GDM1 (cell line): Measurements from ENCODE around the gene ANAPC1.
A peak's percentile ranks its signal among the peaks of the same experiment; 100 is the strongest.
"Not testable (repeated sequence)": the region's sequence is repeated elsewhere in the genome, so short reads cannot be mapped to it uniquely, and the experiment has no call there.

Experiments used
- DNase-seq: peaks from one replicate; lab custom pipeline; 2025; lab: John Stamatoyannopoulos, UW

Gene ANAPC1

DNA sequence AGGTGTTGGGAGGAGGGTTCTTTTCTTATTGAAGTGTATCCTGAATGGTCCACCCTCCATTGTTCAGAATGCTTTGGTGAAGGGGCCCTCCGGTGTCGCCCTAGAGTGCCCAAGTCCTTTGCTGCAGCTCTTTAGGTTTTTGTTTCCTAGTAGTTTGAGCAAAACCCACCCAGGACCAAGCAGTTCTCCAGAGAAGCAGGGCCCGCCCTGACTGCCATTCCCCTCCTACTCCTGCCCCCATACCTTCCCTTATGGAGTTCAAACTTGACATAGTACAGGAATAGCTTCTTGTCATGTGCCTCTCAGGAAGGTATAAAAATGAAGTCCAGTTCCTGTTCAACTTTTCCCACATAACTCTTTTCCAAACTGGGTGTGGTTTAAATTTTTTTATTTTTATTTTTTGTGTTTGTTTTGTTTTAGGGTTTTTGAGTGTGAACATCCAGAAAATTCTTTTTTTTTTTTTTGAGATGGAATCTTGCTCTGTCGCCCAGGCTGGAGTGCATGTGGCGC is 20.0 kb upstream of the ANAPC1 start:
- DNase-seq = no peak

DNA sequence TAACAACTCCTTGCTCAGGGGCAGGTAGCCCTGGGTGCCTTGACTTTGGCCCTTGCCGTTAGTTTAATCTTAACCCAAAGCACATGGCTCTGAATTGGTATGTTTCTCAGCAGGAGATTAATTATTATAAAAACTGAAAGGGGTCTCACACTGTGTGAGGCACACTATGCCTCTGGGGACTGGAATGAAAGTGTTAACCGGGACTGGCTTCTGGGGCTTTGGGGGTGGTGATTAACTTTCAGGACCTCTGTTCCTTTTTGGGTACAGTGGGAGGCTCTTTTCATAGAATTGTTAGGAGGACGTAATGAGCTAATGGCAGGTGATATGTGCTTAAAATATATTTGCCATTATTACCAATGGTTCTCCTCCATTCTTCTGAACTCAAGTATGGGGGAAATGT is 19.5 kb upstream of the ANAPC1 start:
- DNase-seq = no peak

DNA sequence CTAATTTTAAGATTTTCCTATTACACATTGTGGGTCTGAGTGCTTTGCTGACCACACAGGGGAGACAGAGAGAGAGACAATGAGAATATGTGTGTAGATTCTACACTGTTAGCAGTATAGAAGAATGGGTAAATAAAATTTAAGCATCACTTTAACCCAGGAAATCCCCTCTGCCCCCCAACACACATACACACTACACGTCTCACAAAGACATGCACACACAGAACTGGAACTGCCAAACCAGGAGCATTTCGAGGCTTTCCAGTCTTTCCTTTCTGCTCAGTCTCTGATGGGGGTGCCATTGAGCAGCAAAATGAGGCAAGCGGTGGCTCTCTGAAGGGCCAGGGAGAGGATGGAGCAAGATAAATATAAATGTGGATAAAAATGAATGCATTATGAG is 16.9 kb upstream of the ANAPC1 start:
- DNase-seq = peak; percentile 23

- peak; percentile 75 for DNase-seq
Measured at GRCh38 chr2:111898703-111899514, 14.9 kb upstream of the ANAPC1 start.

GRCh38 chr2:111897924-111898702 is 14.1 kb upstream of the ANAPC1 start, which contains the start of gene MERTK:
TSS of gene MERTK (plus strand) at chr2:111898607. CDS start at chr2:111898736, 129 bp downstream.
- DNase-seq = peak; percentile 90

DNA sequence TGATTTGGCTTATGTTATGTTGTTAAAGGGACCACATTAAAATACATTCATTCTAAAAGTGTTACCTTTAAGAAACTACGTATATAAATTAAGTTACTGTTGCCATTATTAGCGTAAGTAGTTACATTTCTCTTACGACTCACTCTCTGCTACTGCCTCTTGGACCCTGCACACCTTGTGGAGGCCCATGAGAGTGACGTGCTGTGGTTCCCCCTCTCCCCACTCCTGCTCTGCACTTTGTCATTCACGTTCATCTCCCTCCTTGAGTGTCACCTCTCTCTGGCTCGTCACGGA is 13.6 kb upstream of the ANAPC1 start:
- DNase-seq = no peak

GRCh38 chr2:111896576-111896975 is 12.6 kb upstream of the ANAPC1 start:
- no peak for DNase-seq

DNA sequence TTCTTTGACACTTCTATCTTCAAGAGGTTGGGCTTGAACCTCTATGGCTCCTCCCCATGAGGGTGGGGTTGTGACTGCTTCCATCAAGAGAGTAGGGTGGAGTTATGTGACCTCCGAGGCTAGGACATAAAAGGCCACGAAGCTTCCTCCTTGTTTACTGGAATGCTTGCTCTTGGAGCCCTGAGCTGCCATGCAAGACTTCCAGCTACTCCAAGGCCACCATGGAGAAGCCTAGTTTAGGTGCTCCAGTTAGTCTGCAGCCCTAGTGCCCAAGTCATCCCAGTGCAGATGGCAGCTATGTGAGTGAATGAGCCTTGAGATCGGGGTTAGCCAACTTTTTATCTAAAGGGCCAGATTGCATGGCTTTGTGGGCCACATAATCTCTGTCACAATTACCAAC is 12.0 kb upstream of the ANAPC1 start:
- no peak for DNase-seq

GRCh38 chr2:111884592-111884964 is 585 bp upstream of the ANAPC1 start:
- no peak for DNase-seq

GRCh38 chr2:111872806-111873205 is 11.2 kb downstream of the ANAPC1 start:
- not testable (repeated sequence) for DNase-seq

- DNase-seq = not testable (repeated sequence)
Measured at GRCh38 chr2:111865124-111865523, 18.9 kb downstream of the ANAPC1 start.

- DNase-seq = not testable (repeated sequence)
Measured at GRCh38 chr2:111860005-111860404, 24.0 kb downstream of the ANAPC1 start.

DNA sequence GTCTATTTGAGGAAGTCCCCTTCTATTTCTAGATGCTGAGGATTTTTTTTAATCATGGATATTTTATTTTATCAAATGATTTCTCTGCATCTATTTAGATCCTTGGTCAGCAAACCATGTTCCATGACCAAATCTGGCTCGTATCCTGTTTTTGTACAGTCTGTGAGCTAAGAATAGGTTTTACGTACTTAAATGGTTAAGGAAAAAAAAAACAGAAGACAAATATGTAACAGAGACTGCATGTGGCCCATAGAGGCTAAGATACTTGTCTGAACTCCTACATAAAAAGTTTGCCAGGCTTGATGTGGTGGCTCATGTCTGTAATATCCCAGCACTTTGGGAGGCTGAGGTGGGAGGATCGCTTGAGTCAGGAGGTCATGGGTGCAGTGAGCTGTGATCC is 31.4 kb downstream of the ANAPC1 start:
- DNase-seq = not testable (repeated sequence)

DNA sequence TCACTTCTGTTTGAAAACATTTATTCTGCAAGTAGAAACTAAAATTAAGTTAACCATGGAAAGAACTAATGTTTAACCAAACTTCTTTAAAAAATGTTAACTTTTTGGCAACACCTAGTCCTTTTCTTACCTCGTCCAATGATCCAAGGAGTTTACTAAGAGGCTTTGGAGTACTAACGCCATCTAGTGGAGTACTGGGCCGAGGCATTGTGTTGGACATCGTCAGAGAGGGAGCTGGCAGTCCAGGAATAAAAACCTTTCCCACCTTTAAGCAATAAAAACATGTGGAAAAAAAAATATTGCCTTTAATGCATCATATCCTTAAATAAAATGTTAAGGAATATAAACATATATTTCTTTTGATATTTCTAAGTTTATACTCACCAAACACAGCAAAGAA is 33.3 kb downstream of the ANAPC1 start:
- not testable (repeated sequence) for DNase-seq

GRCh38 chr2:111839625-111840282 is 44.2 kb downstream of the ANAPC1 start:
- not testable (repeated sequence) for DNase-seq

DNA sequence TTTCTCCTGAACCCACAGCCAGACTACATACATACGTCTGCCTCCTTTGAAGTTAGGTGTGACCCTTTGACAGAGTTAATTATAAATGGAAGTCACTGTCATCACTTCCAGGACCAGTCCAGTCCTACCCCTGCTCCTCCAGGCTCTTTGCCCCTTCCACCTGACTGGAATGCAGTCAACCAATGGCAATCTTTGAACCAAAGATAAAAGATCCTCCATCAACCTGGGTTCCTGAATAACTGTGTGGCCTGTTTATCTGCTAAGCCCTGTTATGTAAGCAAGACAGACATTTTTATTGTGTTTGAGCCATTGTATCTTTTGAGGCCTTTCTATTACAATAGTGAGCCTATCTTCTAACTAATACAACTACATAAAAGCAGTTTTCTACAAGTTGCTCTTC is 45.0 kb downstream of the ANAPC1 start:
- not testable (repeated sequence) for DNase-seq

DNA sequence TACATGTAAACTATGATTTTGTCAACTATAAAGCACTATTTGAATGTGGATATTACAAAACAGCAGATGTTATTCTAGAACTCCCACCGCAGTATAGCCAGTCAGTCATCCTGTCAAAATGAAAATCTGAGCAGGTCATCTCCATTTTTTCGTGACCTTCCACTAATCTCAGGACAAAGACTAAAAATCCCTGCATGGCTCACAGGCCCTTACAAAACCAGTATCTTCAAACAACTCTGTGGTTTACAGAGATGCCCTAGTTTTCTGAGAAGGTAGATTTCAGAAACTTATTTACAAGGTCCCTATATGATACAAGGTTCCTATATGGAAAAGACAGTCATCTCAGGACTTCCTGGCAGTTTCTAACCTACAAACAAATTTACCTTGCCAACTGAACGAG is 49.8 kb downstream of the ANAPC1 start:
- not testable (repeated sequence) for DNase-seq

GRCh38 chr2:111830479-111830878 is 53.5 kb downstream of the ANAPC1 start:
- not testable (repeated sequence) for DNase-seq

DNA sequence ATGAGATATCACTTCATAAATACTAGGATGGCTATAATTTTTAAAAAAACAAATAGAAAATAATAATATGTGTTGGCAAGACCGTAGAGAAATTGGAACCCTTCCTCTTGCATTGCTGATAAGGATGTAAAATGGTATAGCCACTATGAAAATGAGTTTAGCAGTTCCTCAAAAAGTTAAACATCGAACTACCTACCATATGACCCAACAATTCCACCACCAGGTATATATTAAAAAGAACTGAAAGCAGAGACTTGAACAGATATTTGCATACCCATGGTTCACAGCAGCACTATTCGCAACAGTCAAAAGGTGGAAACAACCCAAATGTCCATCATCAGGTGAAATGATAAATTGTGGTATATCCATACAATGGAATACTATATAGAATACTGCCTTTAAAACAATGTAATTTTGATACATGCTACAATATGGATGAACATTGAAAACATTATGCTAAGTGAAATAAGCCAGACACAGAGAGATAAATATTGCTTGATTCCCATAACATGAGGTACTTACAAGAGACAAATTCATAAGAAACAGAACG is 55.7 kb downstream of the ANAPC1 start:
- not testable (repeated sequence) for DNase-seq

DNA sequence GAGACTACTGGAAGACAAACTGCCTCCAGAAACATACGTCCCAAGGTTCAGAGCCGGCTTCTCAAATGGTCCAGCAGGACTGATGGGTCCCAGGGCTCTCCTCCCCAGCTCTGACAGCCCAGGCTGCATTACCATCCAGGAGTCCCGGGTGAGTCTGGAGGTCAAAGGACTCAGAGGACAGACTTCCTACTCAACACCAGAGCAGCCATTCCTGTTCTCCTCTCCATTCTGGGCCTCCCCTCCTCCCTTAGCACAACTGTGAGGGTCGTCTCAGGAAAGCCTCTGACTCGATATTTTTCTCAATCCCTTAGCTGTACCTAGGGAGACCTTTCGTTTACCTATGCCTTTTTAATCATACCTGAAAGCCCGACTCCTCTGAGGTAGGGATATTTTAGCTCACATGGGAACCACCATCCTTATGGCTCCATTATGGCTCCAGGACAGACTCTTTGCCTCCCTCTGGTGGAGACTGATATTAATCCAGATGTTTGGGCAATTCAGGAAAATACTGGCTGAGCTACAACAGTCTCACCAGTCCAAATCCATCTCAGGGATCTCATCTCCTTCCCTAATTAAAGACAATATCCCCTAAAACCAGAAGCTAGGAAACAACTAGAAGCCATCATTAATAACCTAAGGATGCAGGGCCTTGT is 70.9 kb downstream of the ANAPC1 start:
- DNase-seq = not testable (repeated sequence)

- DNase-seq = not testable (repeated sequence)
Measured at GRCh38 chr2:111790633-111791032, 93.4 kb downstream of the ANAPC1 start.

- not testable (repeated sequence) for DNase-seq
Measured at GRCh38 chr2:111784081-111784480, 99.9 kb downstream of the ANAPC1 start.
